KBM-7 (cell line): ENCODE results near the gene CPT1C.

Experiments
- DNase-seq: peaks from one replicate; pipeline ENCODE4 v3.0.0-alpha.2; 2015
- in situ Hi-C: fragments of 300-500 bp; cut with MboI; formaldehyde crosslinking; loops from 2 replicates; pipeline ENCODE4 v1.14.3; 2020; ENCODE audit warnings: low sequenced_read_pairs, low pct_unique_long_range_greater_than_20kb, mixed read lengths

Gene CPT1C

DNA sequence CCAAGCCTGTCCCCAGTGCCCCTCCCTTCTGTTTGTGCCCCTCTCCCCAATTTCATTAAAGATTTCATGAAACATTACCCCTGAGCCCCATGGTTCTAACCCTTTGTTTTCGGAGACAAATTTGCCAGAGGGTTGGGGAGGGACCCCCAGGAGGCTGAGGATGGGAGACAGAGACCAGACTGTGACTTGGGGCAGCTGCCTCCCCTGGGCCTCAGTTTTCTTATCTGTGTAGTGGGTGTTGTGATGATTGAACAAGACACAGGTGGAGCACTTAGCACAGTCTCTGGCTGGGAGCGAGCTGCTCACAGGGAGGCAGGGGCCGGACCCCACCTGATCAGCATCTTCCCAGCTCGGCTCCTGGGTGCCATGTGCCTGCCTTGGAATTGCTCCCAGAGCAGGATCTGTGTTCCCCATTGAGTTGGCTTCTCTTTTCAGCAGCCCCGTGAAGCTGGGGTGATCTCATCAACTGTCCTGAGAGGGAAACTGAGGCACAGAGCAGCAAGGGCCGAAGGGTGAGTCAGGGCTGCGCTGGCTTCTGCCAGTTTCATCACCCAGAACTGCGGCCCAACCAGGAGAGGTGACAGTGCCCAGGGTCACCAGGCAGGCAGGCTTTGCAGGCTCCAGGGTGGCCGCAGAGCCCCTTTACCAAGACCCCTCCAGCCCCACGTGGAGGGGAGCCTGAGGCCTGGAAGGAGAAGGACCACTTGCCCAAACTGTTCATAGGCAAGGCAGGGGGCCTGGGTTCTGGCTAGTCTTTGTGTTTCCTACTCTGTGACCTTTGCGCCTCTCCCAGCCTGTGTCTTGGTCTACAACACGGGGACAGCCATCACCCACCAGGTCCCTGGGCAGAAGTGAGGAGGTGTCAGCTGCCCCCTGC lies 32.1 kb upstream of the CPT1C start:
- in situ Hi-C loops: no loop called here
- DNase-seq: no peak

- in situ Hi-C loops: no loop called here
- DNase-seq: no peak
These were observed 30.5 kb upstream of the CPT1C start for GRCh38 chr19:49660338-49660961.

DNA sequence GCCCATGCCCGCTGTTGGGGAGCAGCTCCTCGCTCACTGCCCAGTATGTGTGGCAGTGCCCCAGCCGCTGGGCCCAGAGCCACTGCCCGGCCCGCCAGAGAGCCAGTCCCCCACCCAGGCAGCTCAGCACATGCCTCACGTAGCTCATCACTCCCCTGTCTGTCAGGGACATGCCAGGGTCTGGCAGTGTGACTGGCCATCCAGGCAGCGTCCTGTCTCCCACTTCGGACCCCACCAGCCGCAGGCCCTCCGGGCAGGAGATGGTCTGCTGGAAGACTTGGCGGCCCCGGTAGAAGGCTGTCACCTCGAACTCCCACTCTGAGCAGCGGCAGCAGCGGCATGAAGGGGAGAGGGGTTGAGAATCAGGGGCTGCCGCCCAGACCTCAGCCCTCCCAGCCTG lies 28.9 kb upstream of the CPT1C start:
- in situ Hi-C loops: no loop called here
- no peak for DNase-seq

DNA sequence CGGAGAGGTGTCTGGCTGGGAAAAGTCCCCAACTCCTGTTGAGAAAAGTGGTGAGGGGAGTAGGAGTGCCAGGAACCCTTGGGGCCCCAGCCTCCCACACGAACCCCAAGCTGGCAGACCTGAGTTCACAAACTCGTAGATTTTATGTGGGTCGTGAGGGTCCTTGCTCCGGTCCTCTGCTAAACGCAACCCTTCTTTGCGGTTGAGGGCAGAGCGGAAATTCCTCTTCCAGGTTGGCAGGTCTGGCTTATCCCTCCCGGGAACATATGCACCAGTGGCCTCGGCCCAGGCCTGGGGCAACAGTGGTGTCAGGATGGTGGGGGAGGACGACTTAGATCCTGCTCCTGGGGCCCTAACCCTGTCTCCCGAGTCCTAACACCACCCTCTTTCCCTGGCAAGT lies 27.7 kb upstream of the CPT1C start:
- in situ Hi-C loops: no loop called here
- DNase-seq: no peak

DNA sequence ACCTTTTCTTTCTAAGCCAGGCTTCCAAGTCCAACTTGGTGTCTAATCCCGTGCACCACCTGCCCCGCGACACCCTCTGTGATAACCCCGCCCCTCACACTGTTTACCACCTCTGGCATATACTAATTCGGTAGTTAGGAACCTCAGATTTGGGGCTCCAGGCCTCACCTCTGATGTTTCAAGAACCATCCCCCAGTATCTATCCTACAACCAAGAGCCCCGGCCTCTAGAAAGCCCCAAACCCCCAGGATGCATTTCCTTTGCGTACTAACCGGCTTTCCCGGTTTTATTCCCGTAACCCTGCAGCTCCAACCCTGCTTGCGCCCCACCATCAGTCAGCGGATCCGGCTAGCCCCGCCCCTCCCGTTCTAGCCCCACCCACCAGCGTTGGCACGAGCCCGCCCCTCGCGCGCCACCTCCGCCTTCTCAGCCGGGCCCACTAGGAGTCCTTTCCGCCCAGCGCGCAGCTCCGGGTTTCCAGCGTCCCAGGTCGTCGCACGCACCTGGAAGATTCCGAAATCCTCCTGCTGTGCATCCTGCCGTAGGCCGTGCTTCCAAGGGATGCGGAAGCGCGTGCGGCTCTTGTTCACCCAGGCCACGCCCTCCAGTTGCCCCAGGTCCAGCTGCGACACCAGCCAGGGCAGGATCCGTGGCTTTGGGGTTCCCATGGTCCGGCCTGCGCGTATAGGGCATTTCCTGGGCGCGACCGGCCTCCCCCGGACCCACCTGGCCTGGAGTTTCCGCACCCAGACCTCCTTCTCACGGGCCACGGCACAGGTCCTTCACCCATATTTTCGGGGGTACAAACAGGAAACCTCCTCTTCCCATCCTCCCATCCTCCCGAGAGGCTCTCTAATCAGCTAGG lies 26.5 kb upstream of the CPT1C start:
- DNase-seq: peak; percentile 80
- in situ Hi-C loops: no loop called here

DNA sequence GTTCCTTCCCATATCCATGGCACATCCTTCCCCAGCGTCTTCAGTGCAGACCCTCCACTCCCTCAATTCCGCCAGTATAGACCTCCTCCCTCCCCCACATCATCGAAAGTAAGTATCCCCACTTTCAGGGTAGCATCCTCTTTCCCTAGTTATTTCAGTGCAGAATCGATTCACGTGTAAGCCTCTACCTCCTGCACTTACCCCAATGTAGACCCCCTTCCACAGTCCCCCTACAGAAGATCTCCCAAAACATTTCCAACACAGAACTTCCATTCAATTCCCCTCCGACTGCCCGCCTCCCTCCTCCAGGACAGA lies 25.9 kb upstream of the CPT1C start:
- DNase-seq: no peak
- in situ Hi-C loops: no loop called here

- in situ Hi-C loops: no loop called here
- peak; percentile 97 for DNase-seq
These were observed 25.4 kb upstream of the CPT1C start, which contains the start of the genes BCL2L12 and IRF3 for GRCh38 chr19:49665351-49666119. Gene BCL2L12 (plus strand): TSS chr19:49665933. CDS start chr19:49666693, 760 bp downstream. Gene IRF3 (minus strand): TSS chr19:49665857. CDS start chr19:49664838, 1,019 bp downstream.

- in situ Hi-C loops: no loop called here
- no peak for DNase-seq
These were observed 24.8 kb upstream of the CPT1C start for GRCh38 chr19:49666120-49666444.

GRCh38 chr19:49667473-49667872 lies 23.4 kb upstream of the CPT1C start:
- in situ Hi-C loops: no loop called here
- no peak for DNase-seq

DNA sequence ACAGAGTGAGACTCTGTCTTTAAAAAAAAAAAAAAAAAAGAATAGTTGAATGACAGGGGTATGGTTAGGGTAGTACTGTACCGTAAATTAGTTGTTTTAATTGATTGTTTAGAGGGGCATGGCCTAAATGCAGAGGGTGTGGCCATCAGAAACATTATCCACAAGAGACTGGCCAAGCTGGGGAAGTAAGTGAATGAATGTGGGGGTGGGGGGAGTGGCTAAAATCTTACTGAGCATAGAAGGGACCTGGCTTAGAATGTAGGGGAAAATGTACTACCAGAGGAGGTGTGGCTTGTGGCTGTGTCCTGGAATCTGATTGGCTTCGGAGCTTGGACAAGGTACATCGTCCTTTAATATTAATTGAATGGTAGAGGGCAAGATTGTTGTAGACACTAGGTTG lies 21.4 kb upstream of the CPT1C start:
- in situ Hi-C loops: no loop called here
- no peak for DNase-seq

- in situ Hi-C loops: no loop called here
- DNase-seq: peak; percentile 84
These were observed 18.6 kb upstream of the CPT1C start for GRCh38 chr19:49672131-49672919.

DNA sequence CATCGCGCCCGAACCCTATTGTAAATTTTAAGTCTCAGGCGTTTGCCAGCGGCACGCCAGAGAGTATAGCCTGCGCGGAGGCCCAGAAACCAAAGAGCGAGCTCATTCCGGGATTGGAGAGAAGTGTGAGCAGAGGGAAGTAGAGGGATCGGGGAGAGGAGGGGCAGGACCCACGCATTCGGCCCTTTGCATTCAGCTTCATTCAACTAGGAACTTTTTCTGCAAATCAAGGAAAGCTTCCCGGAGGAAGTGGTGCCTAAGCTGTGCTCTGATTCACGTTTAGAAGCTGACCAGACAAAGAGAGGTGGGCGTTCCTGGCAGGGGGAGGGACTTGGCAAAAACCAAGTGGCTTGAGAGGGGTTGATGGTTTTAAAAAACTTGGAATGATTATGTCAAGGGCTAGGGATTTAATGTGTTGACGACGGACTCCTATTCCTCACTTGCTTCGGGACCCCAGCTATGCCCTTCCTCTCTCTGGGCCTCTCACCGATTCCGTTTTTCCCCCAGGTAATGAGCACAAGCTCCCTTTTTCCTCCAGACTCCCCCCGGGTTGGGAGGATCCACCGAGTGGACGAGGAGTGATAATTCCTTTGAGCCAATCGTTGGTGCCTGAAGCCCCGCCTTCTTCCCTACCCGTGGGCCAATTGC lies 14.7 kb upstream of the CPT1C start:
- no peak for DNase-seq
- in situ Hi-C loops: no loop called here

- in situ Hi-C loops: no loop called here
- peak; percentile 100 for DNase-seq
These were observed 14.1 kb upstream of the CPT1C start for GRCh38 chr19:49676784-49677230.

GRCh38 chr19:49677231-49677900 lies 13.6 kb upstream of the CPT1C start, which contains the start of gene PRMT1:
Gene PRMT1 (plus strand): TSS chr19:49677271. CDS start chr19:49677281, 10 bp downstream.
- in situ Hi-C loops: no loop called here
- no peak for DNase-seq

DNA sequence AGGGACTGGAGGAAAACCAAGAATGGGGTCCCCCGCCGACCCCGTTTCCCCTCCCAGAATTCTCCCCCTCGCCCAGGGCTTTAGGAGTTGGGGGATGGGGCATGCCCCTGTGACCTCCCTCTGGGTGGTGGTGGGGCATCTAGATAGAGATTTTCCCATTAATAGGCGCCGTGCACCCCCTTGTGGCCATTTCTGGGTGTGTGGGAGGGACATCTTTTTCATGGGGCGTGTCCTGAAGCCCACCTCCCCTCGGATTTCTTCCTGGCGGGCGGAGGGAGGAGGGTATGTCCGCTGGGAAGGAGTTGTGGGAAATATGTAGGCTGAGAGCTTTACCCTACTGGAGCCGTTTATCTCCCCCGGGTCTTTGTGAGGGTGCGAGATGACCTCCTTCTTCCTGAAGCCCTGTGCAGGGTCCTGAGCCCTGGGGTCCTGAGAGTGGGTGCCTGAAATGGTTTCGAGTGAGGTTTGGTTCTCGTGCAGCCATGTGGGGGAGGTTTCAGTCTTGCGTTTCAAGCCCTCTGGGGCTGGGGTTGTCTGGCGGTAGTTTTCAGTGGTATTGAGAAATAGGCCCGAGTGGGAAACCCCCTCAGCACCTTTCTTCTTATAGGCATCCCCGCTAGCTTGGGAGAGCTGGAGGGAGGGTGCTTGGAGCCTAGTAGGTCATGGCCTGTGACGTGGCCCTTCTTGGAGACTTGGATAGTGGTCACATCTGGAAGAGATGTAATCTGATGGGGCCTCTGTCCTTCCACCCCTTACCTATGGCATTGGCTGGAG lies 12.8 kb upstream of the CPT1C start:
- in situ Hi-C loops: no loop called here
- peak; percentile 85 for DNase-seq

DNA sequence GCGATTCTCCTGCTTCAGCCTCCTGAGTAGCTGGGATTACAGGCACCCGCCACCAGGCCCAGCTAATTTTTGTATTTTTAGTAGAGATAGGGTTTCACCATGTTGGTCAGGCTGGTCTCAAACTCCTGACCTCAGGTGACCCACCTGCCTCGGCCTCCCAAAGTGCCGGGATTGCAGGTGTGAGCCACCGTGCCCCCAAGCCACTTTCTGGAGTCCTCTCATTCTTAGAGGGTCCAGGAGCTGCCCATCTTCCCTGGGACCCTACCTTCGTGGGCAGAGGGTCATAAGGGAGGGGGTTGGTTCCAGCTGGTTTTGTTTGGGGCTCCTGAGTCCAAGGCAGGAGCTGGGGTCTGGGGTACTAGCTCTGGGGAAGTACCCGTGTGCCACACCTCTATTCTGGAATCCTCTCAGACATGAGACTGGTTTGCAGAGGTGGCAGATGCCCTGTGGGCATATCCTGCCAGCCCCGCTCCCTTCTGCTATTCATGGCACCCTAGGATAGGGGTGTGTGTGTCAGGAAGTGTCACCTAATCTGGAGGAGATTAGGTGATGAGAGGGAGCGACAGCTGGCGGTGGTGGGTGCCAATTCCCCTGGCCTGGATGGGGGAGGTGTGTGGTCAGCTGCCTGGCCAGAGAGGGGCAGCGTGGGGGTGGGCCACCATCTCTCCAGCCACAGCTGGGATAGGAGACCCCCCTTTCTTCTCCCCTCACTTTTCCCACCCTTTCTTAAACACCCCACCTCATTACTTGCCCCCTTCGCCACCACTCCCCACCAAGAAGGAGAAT lies 11.7 kb upstream of the CPT1C start:
- no peak for DNase-seq
- in situ Hi-C loops: no loop called here
